Keratinocyte (primary cell): Measurements from ENCODE around the gene ARHGEF28. TPM values are rescaled to one million over a fixed set of nuclear protein-coding genes. Genes with fewer than 3 reads are reported as not detected.

Experiments
- DNase-seq: peaks from one replicate; pipeline ENCODE4 v3.0.0-alpha.2; 2011; ENCODE audit warnings: low read depth, missing footprints, low spot score
- FAIRE-seq: peaks from 2 replicates; lab custom pipeline; 2011; peaks lifted over from hg19 to GRCh38; lab: Jason Lieb, UNC
- H2AFZ ChIP-seq: 2 replicates; pipeline ENCODE4 v1.6.0; 2012; ENCODE audit warnings: low read length, control low read depth, inconsistent platforms; ENCODE audit not compliant: control insufficient read depth
- H3K27ac ChIP-seq: 2 replicates; pipeline ENCODE4 v1.5.1; 2011; ENCODE audit warnings: low read length; ENCODE audit not compliant: control insufficient read depth, insufficient read depth
- H3K27me3 ChIP-seq: 3 replicates; pipeline ENCODE4 v1.6.0; 2011; ENCODE audit warnings: low read length; ENCODE audit not compliant: control insufficient read depth, insufficient read depth; ENCODE audit errors: extremely low read depth
- H3K36me3 ChIP-seq, 2 experiments: 2 replicates in 1 of 2; 3 replicates in 1 of 2; pipeline ENCODE4 v1.5.1; 2011; ENCODE audit warnings: low read length in 2 of 2, mild to moderate bottlenecking in 1 of 2; ENCODE audit not compliant: control insufficient read depth in 2 of 2, insufficient read depth in 2 of 2; ENCODE audit errors: extremely low read depth in 1 of 2
- H3K4me1 ChIP-seq: 3 replicates; pipeline ENCODE4 v1.5.1; 2011; ENCODE audit warnings: low read length; ENCODE audit not compliant: control insufficient read depth, insufficient read depth; ENCODE audit errors: extremely low read depth
- H3K4me2 ChIP-seq: 3 replicates; pipeline ENCODE4 v1.6.0; 2011; ENCODE audit warnings: low read depth, low read length; ENCODE audit not compliant: control insufficient read depth, insufficient read depth; ENCODE audit errors: extremely low read depth
- H3K4me3 ChIP-seq, 3 experiments: fragments of 200-600 bp in 1 of 3; sonication (generic) in 1 of 3; 2 replicates in 2 of 3; 3 replicates in 1 of 3; pipeline ENCODE4 v1.5.1; 2011 to 2016; ENCODE audit warnings: low read length in 3 of 3, mild to moderate bottlenecking in 3 of 3, control low read depth in 2 of 3, inconsistent platforms in 1 of 3, low read depth in 1 of 3, mixed read lengths in 1 of 3, mixed run types in 1 of 3, moderate library complexity in 1 of 3; ENCODE audit not compliant: control insufficient read depth in 2 of 3, insufficient read depth in 2 of 3; ENCODE audit errors: extremely low read depth in 1 of 3
- H3K79me2 ChIP-seq: 2 replicates; pipeline ENCODE4 v1.6.0; 2012; ENCODE audit warnings: low read length; ENCODE audit not compliant: control insufficient read depth, insufficient read depth
- H3K9ac ChIP-seq: 3 replicates; pipeline ENCODE4 v1.6.0; 2011; ENCODE audit warnings: low read length; ENCODE audit not compliant: control insufficient read depth, insufficient read depth; ENCODE audit errors: extremely low read depth
- H3K9me1 ChIP-seq: 3 replicates; pipeline ENCODE4 v1.6.0; 2011; ENCODE audit warnings: low read length; ENCODE audit not compliant: control insufficient read depth, insufficient read depth; ENCODE audit errors: extremely low read depth
- H3K9me3 ChIP-seq: 2 replicates; pipeline ENCODE4 v1.5.1; 2012; ENCODE audit warnings: low read depth, low read length; ENCODE audit not compliant: control insufficient read depth
- H4K20me1 ChIP-seq: 3 replicates; pipeline ENCODE4 v1.6.0; 2011; ENCODE audit warnings: low read length; ENCODE audit not compliant: control insufficient read depth, insufficient read depth; ENCODE audit errors: extremely low read depth
- CTCF ChIP-seq, 3 experiments: IDR thresholded peaks in 1 of 3; conservative IDR thresholded peaks in 1 of 3; optimal IDR thresholded peaks in 1 of 3; 2 replicates in 2 of 3; 3 replicates in 1 of 3; pipeline versions ENCODE3 to v1.5.1; 2011; ENCODE audit warnings: low read length in 3 of 3, mild to moderate bottlenecking in 3 of 3, moderate library complexity in 2 of 3, control low read depth in 1 of 3, inconsistent platforms in 1 of 3; ENCODE audit not compliant: insufficient read depth in 2 of 3; ENCODE audit errors: extremely low read depth in 1 of 3
- EZH2 ChIP-seq: IDR thresholded peaks from one replicate; pipeline ENCODE4 v1.6.1; 2012; ENCODE audit warnings: inconsistent platforms, mild to moderate bottlenecking, low read length, moderate library complexity
- dilution Hi-C: fragments of 300-500 bp; cut with MboI; formaldehyde crosslinking; loops from one replicate; pipeline ENCODE4 v1.7.0; 2020; ENCODE audit warnings: low sequenced_read_pairs; ENCODE audit not compliant: extremely low pct_ligation_motif_present
- polyA plus RNA-seq, 5 experiments: library from polyadenylated mRNA; depleted of rRNA in 3 of 5; stranded (reverse) in 3 of 5; stranded (forward) in 1 of 5; unstranded in 1 of 5; fragments of >200 nt; gene quantifications; 1 replicate in 1 of 5; 2 replicates in 3 of 5; 3 replicates in 1 of 5; pipeline versions ENCODE4 v1.2.1 to v1.2.3, GENCODE V29; 2011 to 2012; ENCODE audit warnings: missing spikeins in 2 of 5, low read depth in 1 of 5, low replicate concordance in 1 of 5

ARHGEF28 gene
- polyA plus RNA-seq, 1 donor (not counting 4 experiments of a cell fraction or from before 2014, with no cell fraction given): 31.6 TPM

DNA sequence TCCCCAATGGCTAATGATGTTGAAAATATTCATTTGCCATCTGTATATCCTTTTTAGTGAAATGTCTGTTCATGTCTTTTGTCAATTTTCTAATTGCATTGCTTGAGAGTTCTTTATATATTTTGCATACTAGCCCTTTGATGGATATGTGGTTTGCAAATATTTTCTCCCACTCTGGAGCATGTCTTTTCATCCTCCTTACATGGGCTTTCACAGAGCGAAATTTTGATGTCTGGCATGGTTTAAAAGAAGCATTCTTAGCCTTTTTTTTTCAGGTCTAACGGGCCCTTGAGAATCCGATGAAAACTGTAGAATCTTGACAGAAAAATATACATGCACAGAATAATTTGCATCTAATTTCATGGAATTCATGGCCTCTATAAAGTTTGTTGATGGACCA lies 44.7 kb downstream of the ARHGEF28 start:
- peaks cover 95% of the 10 kb centered on the region for H3K79me2 ChIP-seq
- peaks cover 2 to 19% of the 10 kb centered on the region in 2 experiments for H3K36me3 ChIP-seq
- H3K9me1 ChIP-seq: no peaks in the 10 kb centered on the region
- H3K4me2 ChIP-seq: no peak overlapping the region
- FAIRE-seq (no peak), DNase-seq (no peak)
- no peaks in the 10 kb centered on the region for H4K20me1 ChIP-seq
- H3K9me3 ChIP-seq: no peaks in the 10 kb centered on the region
- TF ChIP-seq CTCF (optimal IDR thresholded peaks at IDR 0.05 in 1 of 3, IDR thresholded peaks at IDR 0.05 in 1 of 3, conservative IDR thresholded peaks at IDR 0.05 in 1 of 3; ENCODE audit: extremely low read depth in 1 of 3, insufficient read depth in 2 of 3, low read length in 3 of 3): no peak
- no peak for TF ChIP-seq EZH2
- H3K4me1 ChIP-seq: peaks cover 38% of the 10 kb centered on the region
- H3K27me3 ChIP-seq: no peaks in the 10 kb centered on the region
- no peak overlapping the region for H3K4me3 ChIP-seq
- dilution Hi-C loops: no loop called here
- no peak overlapping the region for H3K27ac ChIP-seq
- no peak overlapping the region for H2AFZ ChIP-seq
- no peak overlapping the region for H3K9ac ChIP-seq

DNA sequence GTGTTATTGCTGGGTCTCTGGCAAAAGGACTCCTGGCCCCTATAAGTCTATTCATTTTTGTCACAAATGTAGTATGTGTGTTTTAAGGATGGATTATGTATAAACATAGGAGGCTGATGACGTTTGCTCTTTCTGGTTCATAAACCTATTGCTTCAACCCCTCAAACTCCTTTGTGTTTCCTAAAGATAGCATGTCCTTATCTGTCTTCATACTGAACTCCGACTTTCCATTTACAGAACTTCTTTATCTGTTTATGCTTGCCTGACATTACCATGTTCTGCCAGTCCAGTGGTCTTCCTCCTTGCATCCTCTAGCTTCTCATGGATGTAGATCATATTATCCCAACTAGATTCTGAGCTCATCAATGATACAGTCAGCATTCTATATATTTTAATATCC lies 46.1 kb downstream of the ARHGEF28 start:
- dilution Hi-C loops: no loop called here
- Histone ChIP-seq H3K4me2 (peak overlapping the region; percentile 61), H3K9ac (no peak overlapping the region), H3K79me2 (peaks cover 95% of the 10 kb centered on the region), H2AFZ (no peak overlapping the region), H4K20me1 (no peaks in the 10 kb centered on the region), H3K27ac (peak overlapping the region; percentile 56), H3K9me3 (no peaks in the 10 kb centered on the region), H3K4me1 (peaks cover 35% of the 10 kb centered on the region), H3K9me1 (no peaks in the 10 kb centered on the region), H3K4me3 (no peak overlapping the region), H3K36me3 (peaks cover 0 to 14% of the 10 kb centered on the region in 2 experiments), H3K27me3 (no peaks in the 10 kb centered on the region)
- FAIRE-seq: peak; percentile 61
- TF ChIP-seq CTCF (optimal IDR thresholded peaks at IDR 0.05 in 1 of 3, IDR thresholded peaks at IDR 0.05 in 1 of 3, conservative IDR thresholded peaks at IDR 0.05 in 1 of 3; ENCODE audit: extremely low read depth in 1 of 3, insufficient read depth in 2 of 3, low read length in 3 of 3): no peak
- TF ChIP-seq EZH2: no peak
- no peak for DNase-seq
